ENCODE data around the gene ACOT13.
"Not testable (repeated sequence)": the region's sequence is repeated elsewhere in the genome, so short reads cannot be mapped to it uniquely, and the experiment has no call there.

The ACOT13 gene

GRCh38 chr6:24683297-24684296 is 16.7 kb downstream of the ACOT13 start:
- Histone ChIP-seq H3K36me3 (ENCODE audit: control insufficient read depth, insufficient read depth, low read length) (no peaks in the 10 kb centered on the region), H3K9ac (ENCODE audit: low read length) (no peak overlapping the region), H3K27me3 (ENCODE audit: control insufficient read depth, insufficient read depth, low read length) (no peaks in the 10 kb centered on the region), H3K4me1 (ENCODE audit: control insufficient read depth, insufficient read depth, low read length) (no peaks in the 10 kb centered on the region), H3K27ac (ENCODE audit: low read depth, low read length) (no peak overlapping the region), H3K4me3 (ENCODE audit: low read length) (no peak overlapping the region)

DNA sequence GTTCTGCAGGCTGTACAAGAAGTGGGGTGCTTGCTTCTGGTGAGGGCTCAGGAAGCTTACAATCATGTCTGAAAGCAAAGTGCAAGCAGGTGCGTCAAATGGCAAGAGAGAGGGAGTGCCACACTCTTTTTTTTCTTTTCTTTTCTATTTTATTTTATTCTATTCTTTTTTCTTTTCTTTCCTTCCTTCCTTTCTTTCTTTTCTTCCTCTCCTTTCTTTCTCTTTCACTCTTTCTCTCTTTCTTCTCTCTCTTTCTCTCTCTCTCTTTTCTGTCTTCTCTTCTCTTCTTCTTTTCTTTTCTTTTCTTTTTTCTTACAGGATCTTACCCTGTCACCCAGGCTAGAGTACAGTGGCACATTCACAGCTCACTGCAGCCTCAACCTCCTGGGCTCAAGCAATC is 19.5 kb downstream of the ACOT13 start:
- no peaks in the 10 kb centered on the region for H3K36me3 ChIP-seq (ENCODE audit: control insufficient read depth, insufficient read depth, low read length)
- no peak overlapping the region for H3K9ac ChIP-seq (ENCODE audit: low read length)
- no peaks in the 10 kb centered on the region for H3K4me1 ChIP-seq (ENCODE audit: control insufficient read depth, insufficient read depth, low read length)
- H3K27me3 ChIP-seq (ENCODE audit: control insufficient read depth, insufficient read depth, low read length) = no peaks in the 10 kb centered on the region
- no peak overlapping the region for H3K4me3 ChIP-seq (ENCODE audit: low read length)
- no peak overlapping the region for H3K27ac ChIP-seq (ENCODE audit: low read depth, low read length)

DNA sequence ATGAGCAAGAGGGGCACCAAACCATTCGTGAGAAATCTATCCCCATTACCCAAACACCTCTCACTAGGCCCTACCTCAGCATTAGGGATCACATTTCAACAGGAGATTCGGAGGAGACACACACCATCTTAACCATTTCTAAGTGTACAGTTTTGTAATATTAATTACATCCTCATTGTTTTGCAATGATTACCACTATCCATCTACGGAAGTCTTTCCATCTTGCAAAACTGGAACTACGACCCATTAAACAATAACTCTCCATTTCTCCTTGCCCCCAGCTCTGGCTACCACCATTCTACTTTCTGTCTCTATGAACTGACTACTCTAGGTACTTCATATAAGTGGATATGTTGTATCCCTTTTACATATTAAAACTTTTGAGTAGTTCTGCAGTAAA is 20.1 kb downstream of the ACOT13 start:
- Histone ChIP-seq H3K4me1 (ENCODE audit: control insufficient read depth, insufficient read depth, low read length) (no peaks in the 10 kb centered on the region), H3K27ac (ENCODE audit: low read depth, low read length) (no peak overlapping the region), H3K27me3 (ENCODE audit: control insufficient read depth, insufficient read depth, low read length) (no peaks in the 10 kb centered on the region), H3K36me3 (ENCODE audit: control insufficient read depth, insufficient read depth, low read length) (no peaks in the 10 kb centered on the region), H3K4me3 (ENCODE audit: low read length) (no peak overlapping the region), H3K9ac (ENCODE audit: low read length) (no peak overlapping the region)

DNA sequence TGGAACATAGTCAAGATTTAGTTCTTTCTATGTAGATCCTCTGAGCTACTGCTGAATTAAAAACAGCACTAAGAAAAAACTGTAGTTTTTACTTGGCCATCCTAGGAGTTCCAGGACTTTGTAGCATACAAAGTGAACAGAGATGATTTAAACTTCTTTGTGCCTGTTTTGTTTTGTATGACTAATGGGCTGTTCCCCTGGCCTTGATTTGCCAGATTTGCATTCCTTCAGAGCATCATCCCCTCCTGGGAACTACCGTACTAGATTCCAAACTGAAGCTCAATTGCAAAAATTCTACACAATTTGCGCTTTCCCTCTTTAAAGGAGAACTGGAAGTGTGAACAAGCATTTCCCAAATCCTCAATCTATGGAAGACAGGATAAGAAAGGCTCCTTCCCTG is 23.1 kb downstream of the ACOT13 start:
- Histone ChIP-seq H3K9ac (ENCODE audit: low read length) (no peak overlapping the region), H3K27ac (ENCODE audit: low read depth, low read length) (no peak overlapping the region), H3K27me3 (ENCODE audit: control insufficient read depth, insufficient read depth, low read length) (no peaks in the 10 kb centered on the region), H3K4me3 (ENCODE audit: low read length) (no peak overlapping the region), H3K36me3 (ENCODE audit: control insufficient read depth, insufficient read depth, low read length) (no peaks in the 10 kb centered on the region), H3K4me1 (ENCODE audit: control insufficient read depth, insufficient read depth, low read length) (no peaks in the 10 kb centered on the region)

GRCh38 chr6:24690593-24690992 is 23.7 kb downstream of the ACOT13 start:
- Histone ChIP-seq H3K27me3 (ENCODE audit: control insufficient read depth, insufficient read depth, low read length) (no peaks in the 10 kb centered on the region), H3K36me3 (ENCODE audit: control insufficient read depth, insufficient read depth, low read length) (no peaks in the 10 kb centered on the region), H3K27ac (ENCODE audit: low read depth, low read length) (no peak overlapping the region), H3K9ac (ENCODE audit: low read length) (no peak overlapping the region), H3K4me1 (ENCODE audit: control insufficient read depth, insufficient read depth, low read length) (no peaks in the 10 kb centered on the region), H3K4me3 (ENCODE audit: low read length) (no peak overlapping the region)

- Histone ChIP-seq H3K9ac (ENCODE audit: low read length) (no peak overlapping the region), H3K4me1 (ENCODE audit: control insufficient read depth, insufficient read depth, low read length) (no peaks in the 10 kb centered on the region), H3K27me3 (ENCODE audit: control insufficient read depth, insufficient read depth, low read length) (no peaks in the 10 kb centered on the region), H3K4me3 (ENCODE audit: low read length) (no peak overlapping the region), H3K36me3 (ENCODE audit: control insufficient read depth, insufficient read depth, low read length) (no peaks in the 10 kb centered on the region), H3K27ac (ENCODE audit: low read depth, low read length) (no peak overlapping the region)
These were observed 24.7 kb downstream of the ACOT13 start for GRCh38 chr6:24691550-24691949.

- H3K4me3 ChIP-seq (ENCODE audit: low read length) = no peak overlapping the region
- no peaks in the 10 kb centered on the region for H3K36me3 ChIP-seq (ENCODE audit: control insufficient read depth, insufficient read depth, low read length)
- H3K27ac ChIP-seq (ENCODE audit: low read depth, low read length) = no peak overlapping the region
- no peak overlapping the region for H3K9ac ChIP-seq (ENCODE audit: low read length)
- no peaks in the 10 kb centered on the region for H3K4me1 ChIP-seq (ENCODE audit: control insufficient read depth, insufficient read depth, low read length)
- H3K27me3 ChIP-seq (ENCODE audit: control insufficient read depth, insufficient read depth, low read length) = no peaks in the 10 kb centered on the region
These were observed 25.1 kb downstream of the ACOT13 start for GRCh38 chr6:24692003-24692402.

GRCh38 chr6:24692415-24692814 is 25.5 kb downstream of the ACOT13 start:
- H3K9ac ChIP-seq (ENCODE audit: low read length) = no peak overlapping the region

DNA sequence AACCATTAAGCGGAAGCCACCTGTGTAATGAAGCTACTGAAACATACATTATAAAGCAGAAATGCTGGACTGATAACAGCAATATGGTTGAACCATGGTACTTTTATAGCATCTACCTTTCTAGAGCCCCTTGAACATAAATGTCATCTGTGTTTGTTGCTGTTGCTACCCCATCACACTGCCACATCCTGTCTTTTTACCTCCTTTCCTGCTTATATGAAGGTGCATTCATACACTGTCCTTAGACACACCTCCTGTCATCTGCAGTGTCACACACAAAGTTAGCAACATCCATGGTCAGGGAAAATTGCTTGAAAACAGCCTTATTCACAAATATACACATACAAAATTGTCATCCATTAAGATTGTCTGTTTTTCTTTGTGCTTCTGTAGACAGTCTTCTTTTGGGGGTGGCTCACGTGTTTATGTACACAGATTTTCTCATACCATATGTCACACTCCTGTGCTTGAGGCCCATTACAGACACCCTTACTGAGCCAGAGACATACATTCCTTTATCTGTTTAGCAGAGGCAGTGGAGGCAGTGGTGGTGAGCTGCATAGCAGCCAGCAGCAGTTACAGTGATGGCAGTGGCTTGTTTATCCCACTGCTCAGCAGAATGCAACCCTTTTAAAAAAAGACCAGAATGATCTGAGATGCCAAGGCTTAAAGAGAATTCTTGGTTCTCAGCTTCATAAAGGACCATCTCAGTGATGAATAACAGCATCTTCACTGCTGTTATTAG is 26.1 kb downstream of the ACOT13 start:
- H3K27ac ChIP-seq (ENCODE audit: low read depth, low read length) = no peak overlapping the region
- no peak overlapping the region for H3K4me3 ChIP-seq (ENCODE audit: low read length)
- H3K9ac ChIP-seq (ENCODE audit: low read length) = no peak overlapping the region
- H3K27me3 ChIP-seq (ENCODE audit: control insufficient read depth, insufficient read depth, low read length) = no peaks in the 10 kb centered on the region
- no peaks in the 10 kb centered on the region for H3K36me3 ChIP-seq (ENCODE audit: control insufficient read depth, insufficient read depth, low read length)
- no peaks in the 10 kb centered on the region for H3K4me1 ChIP-seq (ENCODE audit: control insufficient read depth, insufficient read depth, low read length)

More at GRCh38 chr6:24692415-24692814, 25.5 kb downstream of the ACOT13 start:
- Histone ChIP-seq H3K4me3 (ENCODE audit: low read length) (no peak overlapping the region), H3K27me3 (ENCODE audit: control insufficient read depth, insufficient read depth, low read length) (no peaks in the 10 kb centered on the region), H3K4me1 (ENCODE audit: control insufficient read depth, insufficient read depth, low read length) (no peaks in the 10 kb centered on the region), H3K27ac (ENCODE audit: low read depth, low read length) (no peak overlapping the region), H3K36me3 (ENCODE audit: control insufficient read depth, insufficient read depth, low read length) (no peaks in the 10 kb centered on the region)

GRCh38 chr6:24694198-24694597 is 27.3 kb downstream of the ACOT13 start:
- H3K27me3 ChIP-seq (ENCODE audit: control insufficient read depth, insufficient read depth, low read length) = no peaks in the 10 kb centered on the region
- no peak overlapping the region for H3K4me3 ChIP-seq (ENCODE audit: low read length)
- H3K4me1 ChIP-seq (ENCODE audit: control insufficient read depth, insufficient read depth, low read length) = no peaks in the 10 kb centered on the region
- no peak overlapping the region for H3K27ac ChIP-seq (ENCODE audit: low read depth, low read length)
- no peaks in the 10 kb centered on the region for H3K36me3 ChIP-seq (ENCODE audit: control insufficient read depth, insufficient read depth, low read length)
- H3K9ac ChIP-seq (ENCODE audit: low read length) = no peak overlapping the region

- not testable (repeated sequence) for H3K9ac ChIP-seq (ENCODE audit: low read length); H3K27ac ChIP-seq (ENCODE audit: low read depth, low read length); H3K4me3 ChIP-seq (ENCODE audit: low read length); H3K36me3 ChIP-seq (ENCODE audit: control insufficient read depth, insufficient read depth, low read length); H3K27me3 ChIP-seq (ENCODE audit: control insufficient read depth, insufficient read depth, low read length); H3K4me1 ChIP-seq (ENCODE audit: control insufficient read depth, insufficient read depth, low read length)
These were observed 28.8 kb downstream of the ACOT13 start for GRCh38 chr6:24695635-24696034.

DNA sequence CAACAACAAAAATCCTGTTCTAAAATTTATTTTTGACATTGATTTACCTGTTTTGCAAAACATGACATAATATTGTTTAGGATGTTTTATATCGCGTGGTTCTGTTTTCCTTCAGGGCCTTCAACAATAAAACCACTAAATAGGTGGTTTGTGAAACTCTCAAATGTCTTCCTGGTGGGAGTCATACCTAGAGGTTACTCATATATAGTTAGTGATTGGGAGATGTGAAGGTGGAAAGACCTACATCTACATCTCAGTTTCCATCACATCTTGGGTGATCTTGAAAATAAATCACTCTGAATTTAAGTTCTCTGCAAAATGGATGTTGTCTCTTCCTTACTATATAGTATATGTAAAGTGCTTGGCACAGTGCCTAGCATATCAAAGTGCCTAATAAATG is 29.2 kb downstream of the ACOT13 start:
- Histone ChIP-seq H3K27me3 (ENCODE audit: control insufficient read depth, insufficient read depth, low read length) (no peaks in the 10 kb centered on the region), H3K4me1 (ENCODE audit: control insufficient read depth, insufficient read depth, low read length) (no peaks in the 10 kb centered on the region), H3K4me3 (ENCODE audit: low read length) (no peak overlapping the region), H3K9ac (ENCODE audit: low read length) (no peak overlapping the region), H3K27ac (ENCODE audit: low read depth, low read length) (no peak overlapping the region), H3K36me3 (ENCODE audit: control insufficient read depth, insufficient read depth, low read length) (no peaks in the 10 kb centered on the region)

Data from rectal smooth muscle tissue (tissue), 1 donor.